Measurements from ENCODE around the gene KDELR3.
A peak's percentile ranks its signal among the peaks of the same experiment; 100 is the strongest.

The KDELR3 gene

GRCh38 chr22:38484244-38484643, 16.3 kb downstream of the KDELR3 start:
- DNase-seq = no peak

- no peak for DNase-seq
Observed at GRCh38 chr22:38485783-38486182, 17.9 kb downstream of the KDELR3 start.

GRCh38 chr22:38487946-38488345, 20.1 kb downstream of the KDELR3 start:
- no peak for DNase-seq

DNA sequence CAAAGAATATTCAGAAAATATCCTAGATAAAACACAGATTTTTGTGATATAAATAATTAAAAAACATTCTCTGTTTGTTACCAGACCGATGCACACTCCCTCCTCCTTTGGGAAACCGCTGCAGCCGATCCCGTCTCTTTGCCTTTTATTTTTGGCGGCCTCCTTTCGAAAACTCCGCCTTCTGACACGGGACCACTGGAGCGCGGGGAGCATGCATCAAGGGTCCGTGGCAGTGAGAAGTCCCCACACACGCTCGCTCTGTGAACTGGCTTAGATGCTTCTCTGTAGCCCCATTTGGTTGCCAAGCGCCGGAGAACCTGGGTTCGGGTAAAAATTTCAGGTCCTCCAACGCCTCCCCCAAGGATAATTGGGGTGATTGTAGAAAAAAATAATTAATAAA, 21.2 kb downstream of the KDELR3 start:
- DNase-seq = no peak

GRCh38 chr22:38489561-38490145, 21.8 kb downstream of the KDELR3 start:
- no peak for DNase-seq

- no peak for DNase-seq
Observed at GRCh38 chr22:38490475-38490874, 22.6 kb downstream of the KDELR3 start.

DNA sequence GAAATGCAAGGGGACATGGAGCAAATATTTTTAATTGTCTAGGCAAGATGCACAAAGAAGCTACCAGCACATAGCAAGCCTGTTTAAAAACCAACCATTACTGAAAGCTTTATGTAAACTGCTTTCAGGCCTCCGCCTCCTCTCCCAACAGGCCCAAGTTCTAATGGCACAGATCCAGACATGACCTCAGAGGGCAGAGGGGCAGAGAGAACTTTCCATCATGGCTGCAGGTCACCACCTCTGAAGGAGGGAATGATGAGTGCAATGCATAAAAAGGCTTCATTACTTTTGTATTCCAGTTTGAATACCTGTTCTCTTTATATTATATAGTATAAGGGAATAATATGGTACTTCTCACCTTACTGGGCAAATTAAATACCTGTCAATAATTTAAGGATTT, 23.0 kb downstream of the KDELR3 start:
- no peak for DNase-seq

DNA sequence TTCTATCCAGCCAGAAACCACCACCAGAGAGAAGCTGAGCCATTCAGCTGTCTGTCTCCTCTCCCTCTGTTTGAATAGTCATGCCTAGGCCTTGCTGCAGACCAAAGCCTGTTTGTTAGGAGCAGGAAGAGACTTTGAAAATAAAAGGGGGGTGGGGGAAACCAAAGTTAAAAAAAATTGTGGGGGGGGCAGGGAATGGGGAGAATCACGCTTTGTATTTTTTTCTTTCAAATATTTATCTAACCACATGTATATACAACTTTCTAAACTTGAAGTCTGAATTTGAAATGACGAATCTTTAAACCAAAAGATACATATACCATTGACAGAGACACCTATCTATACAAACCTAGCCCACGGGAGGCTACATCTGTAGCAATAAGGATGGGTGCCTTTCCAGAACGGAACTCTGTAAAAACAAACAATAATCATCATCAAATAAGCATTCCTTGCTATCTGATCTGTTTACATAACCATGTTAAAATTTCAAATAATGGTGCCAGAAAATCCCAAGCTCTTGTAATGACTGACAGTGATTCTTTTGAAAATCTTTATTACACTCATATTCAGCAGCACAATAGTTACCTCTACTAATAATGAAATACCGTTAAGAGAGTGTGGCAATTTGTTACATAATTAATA, 23.9 kb downstream of the KDELR3 start:
- DNase-seq = no peak

- no peak for DNase-seq
Observed at GRCh38 chr22:38494498-38494897, 26.6 kb downstream of the KDELR3 start.

DNA sequence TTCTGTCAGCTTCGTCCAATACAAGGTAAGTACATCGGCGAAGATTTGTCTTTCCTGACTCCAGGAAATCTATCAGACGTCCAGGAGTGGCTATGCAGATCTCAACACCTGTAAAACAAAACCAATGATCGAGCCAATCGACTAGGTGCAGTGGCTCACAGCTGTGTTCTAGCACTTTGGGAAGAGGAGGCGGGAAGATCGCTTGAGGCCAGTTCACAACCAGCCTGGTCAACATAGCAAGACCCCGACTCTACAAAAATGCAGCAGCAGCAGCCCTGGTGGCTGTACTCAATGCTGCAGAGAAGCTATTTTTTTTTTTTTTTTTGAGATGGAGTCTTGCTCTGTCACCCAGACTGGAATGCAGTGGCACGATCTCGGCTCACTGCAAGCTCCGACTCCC, 27.0 kb downstream of the KDELR3 start:
- no peak for DNase-seq

- no peak for DNase-seq
Observed at GRCh38 chr22:38497869-38498268, 30.0 kb downstream of the KDELR3 start.

DNA sequence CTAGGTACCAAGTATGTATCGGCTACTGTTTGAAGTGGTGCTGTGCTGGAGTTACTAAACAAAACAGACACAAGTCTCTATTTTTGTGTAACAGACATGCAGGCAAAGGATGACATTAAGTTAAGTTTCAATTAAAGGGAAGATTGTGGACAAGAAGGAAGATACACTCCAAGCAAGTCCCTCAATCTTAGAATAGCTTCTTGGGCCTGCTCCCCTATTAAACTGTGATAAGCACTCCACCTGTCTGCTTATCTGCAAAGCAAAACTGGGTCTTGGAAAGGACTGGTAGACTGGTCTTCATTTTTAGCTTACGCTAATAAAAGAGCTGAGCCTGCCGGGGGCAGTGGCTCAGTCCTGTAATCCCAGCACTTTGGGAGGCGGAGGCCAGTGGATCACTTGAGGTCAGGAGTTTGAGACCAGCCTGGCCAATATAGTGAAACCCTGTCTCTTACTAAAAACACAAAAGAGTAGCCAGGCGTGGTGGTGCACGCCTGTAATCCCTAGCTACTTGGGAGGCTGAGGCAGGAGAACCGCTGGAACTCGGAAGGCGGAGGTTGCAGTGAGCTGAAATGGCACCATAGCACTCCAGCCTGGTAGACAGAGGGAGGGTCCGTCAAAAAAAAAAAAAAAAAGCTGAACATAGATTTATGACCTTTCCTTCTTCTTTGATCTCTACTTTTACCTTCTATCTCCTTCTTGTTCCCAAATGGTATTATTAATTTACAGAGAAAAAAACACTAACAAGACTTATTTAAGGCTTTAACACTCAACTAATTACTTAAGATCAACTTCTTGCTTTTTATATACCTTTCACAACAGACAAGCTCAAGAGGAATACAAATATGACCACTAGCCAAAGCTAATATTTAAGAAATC, 34.1 kb downstream of the KDELR3 start:
- DNase-seq = no peak

DNA sequence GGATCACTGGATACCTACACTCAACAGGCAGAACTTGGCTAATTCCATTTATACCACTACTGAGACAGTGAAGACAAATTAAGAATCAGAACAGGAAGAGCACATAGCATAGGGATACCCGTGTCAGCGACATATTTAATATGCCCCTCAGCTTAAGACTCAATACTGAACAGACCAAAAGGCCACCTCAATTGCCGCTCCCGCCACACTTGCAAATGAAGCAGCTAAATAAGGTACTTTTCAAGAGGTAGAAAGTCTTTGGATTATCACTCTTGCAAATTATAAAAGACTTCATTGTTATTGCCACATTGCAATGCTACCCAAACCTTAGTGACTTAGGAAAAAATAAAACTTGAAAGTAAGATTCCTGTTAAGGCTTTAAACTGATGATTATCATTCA, 35.1 kb downstream of the KDELR3 start:
- DNase-seq = no peak

DNA sequence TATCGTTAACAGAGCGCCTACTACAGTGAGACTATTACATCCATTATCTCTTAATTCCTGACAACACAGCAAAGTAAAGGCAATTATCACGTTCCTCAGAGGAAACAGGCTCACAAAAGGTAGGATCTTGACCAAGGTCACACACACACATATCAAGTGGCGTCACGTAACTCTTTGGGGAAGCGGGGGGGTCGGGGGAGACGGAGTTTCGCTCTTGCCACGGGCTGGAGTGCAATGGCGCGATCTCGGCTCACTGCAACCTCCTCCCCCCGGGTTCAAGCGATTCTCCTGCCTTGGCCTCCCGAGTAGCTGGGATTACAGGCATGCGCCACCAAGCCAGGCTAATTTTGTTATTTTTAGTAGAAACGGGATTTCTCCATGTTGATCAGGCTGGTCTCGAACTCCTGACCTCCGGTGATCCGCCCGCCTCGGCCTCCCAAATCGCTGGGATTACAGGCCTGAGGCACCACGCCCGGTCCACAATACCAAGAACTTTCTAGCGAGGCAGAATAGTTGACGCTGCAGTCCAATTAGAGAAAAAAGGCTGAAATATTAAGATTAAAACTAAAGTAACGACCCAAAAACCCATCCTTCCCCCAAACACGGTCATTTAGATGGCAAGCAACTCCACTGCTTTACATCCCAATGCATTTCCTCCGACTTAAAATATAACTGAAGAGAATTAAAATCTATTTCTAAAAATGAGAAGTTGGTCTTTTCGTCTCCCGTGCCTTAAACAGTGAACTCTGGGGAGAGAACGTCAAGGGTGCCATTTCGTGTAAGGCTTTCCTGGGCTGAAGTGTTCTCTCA, 37.0 kb downstream of the KDELR3 start:
- peak; percentile 49 for DNase-seq

GRCh38 chr22:38505541-38506117, 37.7 kb downstream of the KDELR3 start:
- peak; percentile 59 for DNase-seq

DNA sequence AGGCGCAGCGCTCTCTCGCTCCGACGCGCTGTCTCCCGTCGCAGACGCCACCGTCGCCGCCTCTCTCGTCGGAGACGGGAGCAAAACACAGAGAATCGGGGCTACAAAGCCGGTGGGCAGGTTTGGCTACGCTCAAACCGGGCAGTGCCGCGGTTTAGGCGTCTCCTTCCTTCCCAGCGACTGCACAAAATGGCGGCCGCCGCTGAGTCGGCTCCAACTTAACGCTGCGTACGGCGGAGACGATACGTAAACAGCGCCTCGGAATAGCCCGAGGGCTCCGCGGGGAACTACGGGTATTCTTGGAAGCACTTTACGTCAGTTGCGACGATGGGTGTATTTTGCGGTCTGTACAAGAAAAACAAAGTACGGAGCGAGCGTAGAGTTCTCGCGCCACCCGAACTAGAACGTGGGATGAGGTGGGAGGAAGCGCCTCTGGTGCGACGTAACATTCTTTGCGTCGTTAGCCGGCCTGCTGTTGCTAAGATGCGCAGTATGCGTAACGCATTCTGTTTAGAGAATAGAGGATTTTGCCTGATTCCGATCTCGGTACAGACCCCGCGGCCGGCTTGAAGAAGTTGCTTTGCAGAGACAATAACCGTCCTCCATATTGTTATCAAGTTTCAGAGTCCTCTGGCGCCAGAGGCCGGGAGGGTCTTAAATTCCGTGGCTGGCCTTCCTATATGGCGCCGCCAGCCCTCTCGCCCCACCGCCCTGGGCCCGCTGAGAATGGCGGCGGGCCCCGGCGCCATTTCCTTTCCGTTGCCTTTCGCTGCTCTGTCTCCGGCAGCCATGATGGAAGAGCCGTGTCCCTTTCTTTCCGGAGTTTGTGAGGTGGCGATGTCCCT, 38.4 kb downstream of the KDELR3 start, which contains the start of gene DDX17:
Gene DDX17 (minus strand): TSS at position 194 of the 845 bp plus-strand sequence.
- DNase-seq = peak; percentile 89

DNA sequence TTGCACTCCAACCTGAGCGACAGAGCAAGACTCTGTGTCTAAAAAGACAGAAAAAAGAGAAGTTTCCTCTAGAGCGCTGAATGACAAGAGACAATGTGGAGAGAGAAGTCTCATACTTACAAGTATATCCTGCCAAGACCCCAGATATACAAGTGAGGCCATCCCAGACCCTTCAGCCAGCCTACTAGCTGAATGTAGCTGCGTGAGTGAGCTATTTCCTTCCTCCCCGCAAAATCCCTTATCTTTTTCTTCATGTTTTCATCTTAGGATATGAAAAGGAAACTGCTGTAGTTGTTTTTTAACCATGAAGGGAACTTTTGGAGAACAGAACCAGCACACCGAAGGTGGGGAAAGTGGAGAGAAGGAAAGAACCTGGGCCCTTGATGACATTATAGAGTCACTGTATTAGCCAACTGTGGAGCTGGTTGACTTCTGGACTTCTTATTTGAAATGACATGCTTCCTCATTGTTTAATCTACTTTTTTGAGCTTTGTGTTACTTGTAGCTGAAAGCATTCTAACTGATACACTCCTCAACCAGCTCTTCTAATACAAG, 42.6 kb downstream of the KDELR3 start:
- no peak for DNase-seq

GRCh38 chr22:38513063-38513462, 45.2 kb downstream of the KDELR3 start:
- no peak for DNase-seq

GRCh38 chr22:38518620-38519019, 50.7 kb downstream of the KDELR3 start:
- no peak for DNase-seq

GRCh38 chr22:38519453-38520250, 51.8 kb downstream of the KDELR3 start:
- DNase-seq = no peak

- DNase-seq = no peak
Observed at GRCh38 chr22:38523029-38523428, 55.1 kb downstream of the KDELR3 start.
